M059J (cell line): ENCODE data around the gene MAPK10. TPM values are rescaled to one million over a fixed set of nuclear protein-coding genes. Genes with fewer than 3 reads are reported as not detected.
A peak's percentile ranks its signal among the peaks of the same experiment; 100 is the strongest.
"Not testable (repeated sequence)": the region's sequence is repeated elsewhere in the genome, so short reads cannot be mapped to it uniquely, and the experiment has no call there.

Experiments used
- DNase-seq: peaks from one replicate; pipeline ENCODE4 v3.0.0-alpha.2; 2012; ENCODE audit warnings: low read depth
- total RNA-seq: library from RNA; depleted of rRNA; stranded (reverse); fragments of >200 nt; shearing (Covaris generic); gene quantifications from 2 replicates; pipeline ENCODE4 v1.2.3, GENCODE V29; 2014

The MAPK10 gene
- total RNA-seq, 1 experiment from 2014 or later = 2.3 TPM

DNA sequence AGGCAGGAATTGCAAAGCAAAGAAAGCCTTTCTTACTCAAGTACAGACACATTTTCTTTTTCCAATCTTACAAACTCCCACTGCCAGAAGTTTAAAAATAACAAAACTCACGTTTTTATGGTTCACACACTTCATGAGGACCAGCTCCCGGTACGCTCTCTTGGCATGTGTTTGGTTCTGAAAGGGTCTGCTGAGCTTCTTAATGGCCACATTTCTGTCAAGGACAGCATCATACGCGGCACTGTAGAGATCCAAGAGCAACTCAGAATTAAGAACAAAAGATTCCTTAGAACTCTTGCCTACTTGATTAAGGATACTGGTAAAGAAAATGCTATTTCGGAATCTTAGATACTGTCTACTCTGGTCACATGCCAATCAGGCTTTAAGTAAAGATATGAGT is 252.7 kb downstream of the MAPK10 start:
- no peak for DNase-seq

DNA sequence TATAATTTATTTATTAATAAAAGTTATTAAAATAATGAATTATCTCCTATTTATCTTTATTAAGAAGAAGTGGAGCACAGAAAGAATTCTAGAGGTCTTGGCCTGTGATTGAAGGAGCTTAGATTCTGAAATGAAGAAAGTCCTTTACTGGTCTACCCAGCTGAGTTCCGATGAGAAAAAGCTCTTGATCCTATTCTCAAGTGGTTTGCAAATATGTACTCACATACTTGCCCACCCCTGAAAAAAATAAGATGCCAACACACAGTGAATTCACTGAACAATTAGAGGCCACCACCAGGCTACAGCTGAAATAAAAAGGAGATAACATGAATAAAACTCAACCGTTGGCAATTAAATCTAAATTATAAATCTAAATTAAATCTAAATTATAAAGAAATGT is 253.4 kb downstream of the MAPK10 start:
- no peak for DNase-seq

DNA sequence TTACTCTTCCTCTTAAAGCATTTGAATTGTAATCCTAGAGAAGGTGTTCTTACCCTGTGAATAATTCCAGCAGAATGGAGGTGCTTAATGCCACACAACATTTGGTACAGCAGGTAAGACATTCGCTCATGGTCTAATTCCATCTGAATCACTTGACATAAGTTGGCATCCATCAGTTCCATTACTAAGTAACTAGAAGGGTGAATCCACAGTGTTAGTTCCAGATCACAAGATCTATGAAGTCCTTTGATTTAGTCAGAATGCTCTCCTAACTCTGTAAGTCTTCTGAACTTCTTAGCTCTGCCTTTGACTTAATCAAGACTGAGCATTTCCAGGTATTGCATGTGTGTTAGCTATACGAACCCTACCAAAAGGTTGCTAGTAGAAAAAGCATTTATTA is 258.0 kb downstream of the MAPK10 start:
- no peak for DNase-seq

DNA sequence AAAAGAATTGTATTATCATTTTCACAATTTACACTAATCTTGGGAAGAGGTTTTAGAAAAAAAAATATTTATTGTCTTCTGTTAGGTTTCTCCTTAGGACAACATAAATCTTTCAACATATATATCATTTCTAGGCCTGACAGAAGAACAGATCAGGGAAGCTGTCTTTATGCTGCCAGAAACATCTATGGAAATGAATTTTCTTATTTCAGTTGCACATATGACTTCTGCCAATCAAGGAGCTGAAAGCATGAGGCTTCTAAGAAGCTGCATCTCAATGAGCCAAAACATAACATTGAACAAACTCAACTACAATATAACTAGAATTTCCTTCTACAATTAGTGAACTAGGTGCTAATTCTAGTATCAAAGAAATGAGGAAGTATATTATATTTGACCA is 258.4 kb downstream of the MAPK10 start:
- DNase-seq = no peak

DNA sequence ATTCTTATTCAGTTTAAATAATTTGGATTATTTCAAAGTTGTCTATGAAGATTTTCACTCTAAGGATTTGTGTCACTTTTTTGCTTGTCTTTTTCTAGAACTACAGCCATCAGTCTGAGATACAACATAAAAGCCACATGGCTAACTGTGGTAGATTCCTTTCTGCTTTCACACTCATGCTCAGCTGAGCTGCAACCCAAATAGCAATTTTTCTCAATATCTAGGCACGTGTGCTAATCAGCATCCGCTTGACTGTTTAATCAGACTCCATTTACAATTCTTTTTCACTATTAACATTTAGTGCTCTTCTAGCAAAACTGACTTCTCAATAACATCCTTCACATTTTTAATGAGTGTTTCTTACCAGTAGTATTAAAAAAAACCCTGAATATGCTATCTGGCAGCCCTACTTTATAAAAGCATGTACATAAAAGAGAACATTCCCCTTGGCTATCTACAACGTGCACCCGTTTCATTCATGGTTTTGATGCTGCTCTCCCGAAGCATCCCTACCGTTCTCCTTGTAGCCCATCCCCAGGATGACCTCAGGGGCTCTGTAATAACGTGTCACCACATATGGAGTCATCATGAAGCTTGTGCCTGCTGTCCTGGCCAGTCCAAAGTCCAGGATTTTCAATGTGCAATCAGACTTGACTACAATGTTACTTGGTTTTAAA is 259.2 kb downstream of the MAPK10 start:
- no peak for DNase-seq

DNA sequence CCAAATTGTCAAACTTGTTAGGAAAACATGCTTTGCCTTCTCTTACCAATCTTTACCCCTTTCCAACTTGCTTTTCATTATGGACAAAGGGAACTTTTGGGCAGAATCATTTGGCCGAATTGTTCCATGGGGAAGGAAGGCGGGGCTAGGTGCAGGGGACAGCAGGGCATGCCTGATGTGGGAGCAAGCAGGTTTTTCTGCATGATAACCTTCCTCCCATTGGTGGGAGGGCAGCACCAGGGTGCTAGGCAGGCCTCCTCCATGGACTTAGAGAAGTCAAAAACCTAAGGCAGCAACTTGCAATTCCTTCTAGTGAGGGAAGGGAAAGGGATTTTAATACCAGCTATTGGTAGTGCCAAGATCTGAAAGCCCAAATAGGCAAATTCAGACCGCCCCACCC is 260.5 kb downstream of the MAPK10 start:
- no peak for DNase-seq

DNA sequence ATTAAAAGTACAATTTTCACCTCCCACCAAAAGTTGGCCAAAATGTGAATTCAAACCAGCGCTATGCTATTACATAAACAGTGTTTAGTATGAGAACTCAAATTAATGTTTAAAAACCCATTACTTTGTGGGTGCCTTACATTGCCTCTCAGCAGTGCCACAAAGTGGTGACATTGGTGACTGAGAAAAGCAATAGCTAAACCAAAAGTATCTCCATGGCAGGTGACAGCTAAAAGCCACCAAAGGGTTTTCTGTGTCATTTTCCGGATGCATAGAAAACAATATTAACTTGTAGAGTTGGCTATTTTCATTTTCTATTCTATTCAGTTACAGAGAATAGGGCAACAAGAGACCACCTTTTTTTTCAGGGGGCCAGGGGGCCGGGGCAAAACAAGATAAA is 261.2 kb downstream of the MAPK10 start:
- no peak for DNase-seq

DNA sequence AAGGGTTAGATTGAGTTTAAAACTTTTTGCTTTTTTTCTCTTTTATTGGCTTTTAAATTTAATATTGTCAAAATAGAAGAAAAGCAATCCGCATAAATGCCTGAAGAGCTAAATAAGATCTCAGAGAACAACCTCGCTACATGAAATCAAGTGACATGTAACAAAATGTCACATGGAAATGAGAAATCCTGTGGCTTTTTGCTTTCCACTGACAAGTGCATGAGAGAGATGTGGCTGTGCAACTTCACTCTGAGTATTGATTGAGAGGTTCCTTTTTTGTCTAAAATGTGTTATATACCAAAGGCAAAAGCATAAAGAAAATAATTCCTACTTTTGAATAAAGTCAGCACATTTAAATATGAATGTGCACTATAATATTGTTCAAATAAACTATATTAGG is 263.5 kb downstream of the MAPK10 start:
- no peak for DNase-seq

DNA sequence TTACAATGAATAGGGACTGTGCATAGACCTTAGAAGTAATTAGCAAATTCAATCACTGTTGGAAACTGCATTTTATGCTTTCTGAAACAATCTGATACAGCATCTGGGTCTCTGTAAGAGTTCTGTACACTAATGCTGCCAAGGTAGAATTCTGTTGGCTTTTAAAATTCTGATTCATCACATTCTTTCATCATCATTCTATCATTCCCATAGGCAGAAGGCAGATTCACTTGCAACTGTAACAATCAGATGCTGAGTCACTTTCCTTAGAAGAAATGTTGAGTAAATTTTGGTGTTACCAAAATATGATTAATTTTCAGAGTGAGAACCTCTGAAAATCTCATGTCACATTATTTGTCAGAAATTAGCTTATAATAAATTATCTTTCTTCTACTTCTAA is 267.2 kb downstream of the MAPK10 start:
- peak; percentile 69 for DNase-seq

DNA sequence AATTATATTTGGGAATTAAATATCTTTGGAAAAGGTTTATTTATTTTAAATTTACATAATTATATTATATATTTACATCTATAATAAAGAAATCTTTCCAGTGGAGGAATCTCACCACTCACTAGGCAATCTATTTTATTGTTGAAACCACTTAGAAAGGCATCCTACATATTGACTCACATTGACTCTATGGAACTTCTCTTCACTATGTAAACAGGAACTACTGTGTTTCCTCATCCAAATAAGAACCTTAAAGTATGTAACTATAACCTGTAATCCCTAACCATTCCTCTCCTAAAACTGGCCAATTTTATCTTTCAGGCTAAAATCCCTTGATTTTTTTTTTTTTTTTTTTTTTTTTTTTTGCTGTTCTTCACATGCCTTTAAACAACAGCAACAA is 268.7 kb downstream of the MAPK10 start:
- DNase-seq = no peak

DNA sequence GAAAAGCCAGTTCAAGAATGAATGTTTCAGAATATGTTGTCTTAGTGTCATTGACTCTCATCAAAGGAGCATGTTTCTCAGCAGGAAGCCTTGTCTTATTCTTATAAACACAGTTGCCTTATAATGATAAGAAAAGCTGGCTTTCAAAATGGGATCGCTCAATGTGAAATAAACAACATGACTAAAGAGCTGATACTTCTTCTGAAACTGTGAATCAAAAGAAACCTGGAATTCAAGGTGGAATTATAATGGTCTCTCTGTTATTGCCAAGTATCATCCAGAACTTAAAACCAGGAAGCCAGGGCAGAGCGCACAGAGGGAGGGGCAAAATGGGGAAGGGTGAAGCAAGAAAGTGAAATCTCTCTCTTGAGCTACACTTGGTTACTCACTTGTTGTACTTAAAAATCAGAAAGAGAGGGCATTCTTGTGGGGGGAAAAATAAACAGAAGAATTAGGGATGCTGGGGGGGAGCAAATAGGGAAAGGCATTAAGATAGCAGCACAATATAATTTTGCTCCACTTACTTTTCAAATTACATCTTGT is 270.0 kb downstream of the MAPK10 start:
- no peak for DNase-seq

DNA sequence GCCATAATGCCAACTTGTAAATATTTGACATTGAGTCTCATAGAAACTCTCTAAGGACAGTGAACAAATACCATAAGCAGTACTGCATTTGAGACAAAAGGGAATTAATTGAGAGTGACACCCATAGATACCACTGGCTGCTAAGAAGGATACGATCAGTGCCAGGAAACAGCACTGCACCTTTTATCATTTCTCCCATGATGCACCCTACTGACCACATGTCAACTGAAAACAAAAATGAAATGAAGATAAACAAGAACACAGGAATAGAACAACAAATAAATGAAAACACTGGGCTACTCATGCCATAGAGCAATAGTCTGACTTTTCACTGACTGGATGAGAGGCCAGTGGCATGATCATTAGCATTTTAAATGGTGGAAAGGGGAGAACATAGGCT is 270.8 kb downstream of the MAPK10 start:
- DNase-seq = no peak

DNA sequence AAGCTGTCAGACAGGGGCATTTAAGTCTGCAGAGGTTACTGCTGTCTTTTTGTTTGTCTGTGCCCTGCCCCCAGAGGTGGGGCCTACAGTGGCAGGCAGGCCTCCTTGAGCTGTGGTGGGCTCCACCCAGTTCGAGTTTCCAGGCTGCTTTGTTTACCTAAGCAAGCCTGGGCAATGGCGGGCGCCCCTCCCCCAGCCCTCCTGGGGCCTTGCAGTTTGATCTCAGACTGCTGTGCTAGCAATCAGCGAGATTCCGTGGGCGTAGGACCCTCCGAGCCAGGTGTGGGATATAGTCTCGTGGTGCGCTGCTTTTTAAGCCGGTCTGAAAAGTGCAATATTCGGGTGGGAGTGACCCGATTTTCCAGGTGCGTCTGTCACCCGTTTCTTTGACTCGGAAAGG is 284.1 kb downstream of the MAPK10 start:
- not testable (repeated sequence) for DNase-seq

DNA sequence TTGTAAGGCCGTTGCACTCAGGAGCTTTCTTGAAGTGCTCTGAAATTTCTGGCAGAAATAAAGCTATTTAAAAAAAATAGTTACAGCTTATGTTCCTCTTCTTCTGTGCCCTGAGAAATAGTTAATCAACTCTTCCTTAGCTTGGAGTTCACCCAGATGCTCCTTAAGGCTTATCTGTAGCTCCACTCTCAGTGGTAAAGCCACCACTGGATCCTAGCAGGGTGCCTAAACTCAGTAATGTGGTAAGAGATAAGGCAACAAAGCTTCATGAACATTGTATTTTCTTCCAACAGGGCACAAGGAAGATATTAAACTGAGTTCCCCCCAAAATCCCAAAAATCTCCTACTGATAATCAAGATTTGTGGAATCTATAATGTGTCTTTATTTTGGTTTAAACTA is 299.5 kb downstream of the MAPK10 start:
- no peak for DNase-seq

DNA sequence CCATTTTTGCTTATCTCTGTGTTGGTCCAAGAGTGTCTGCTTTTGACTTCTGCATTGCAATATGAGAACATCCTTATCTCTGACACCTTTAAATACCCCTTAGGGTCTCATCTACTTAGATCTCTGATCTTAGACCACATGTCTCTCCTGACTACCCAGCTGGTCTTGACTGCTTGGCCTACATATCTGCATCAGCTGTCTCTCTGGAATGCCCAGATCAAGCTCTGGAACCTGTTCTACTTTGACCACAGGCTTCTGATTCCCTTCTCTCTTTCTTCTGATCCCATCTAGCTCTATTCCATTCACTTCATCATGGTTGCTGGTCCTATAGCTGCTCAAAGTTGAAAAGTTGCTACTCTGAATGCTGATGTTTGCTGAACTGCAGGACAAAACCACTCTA is 301.2 kb downstream of the MAPK10 start:
- DNase-seq = no peak

DNA sequence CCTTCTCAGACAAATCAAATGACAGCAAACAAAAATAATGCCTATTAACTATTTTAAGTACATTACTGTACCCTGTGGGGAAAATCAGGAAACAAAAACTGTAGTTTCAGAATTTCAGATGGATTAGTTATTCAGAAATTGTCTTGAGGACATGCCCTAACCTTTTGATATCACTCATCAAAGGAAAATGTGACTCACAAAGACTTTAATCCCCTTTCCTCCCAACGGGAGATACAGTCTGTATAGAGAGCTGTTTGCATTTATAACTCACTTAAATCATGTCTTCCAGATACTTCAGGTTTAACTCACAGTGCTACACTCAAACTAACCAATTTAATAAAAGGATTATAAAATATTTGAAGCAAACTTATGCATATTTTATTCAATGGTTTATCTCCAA is 304.0 kb downstream of the MAPK10 start:
- DNase-seq = peak; percentile 71

DNA sequence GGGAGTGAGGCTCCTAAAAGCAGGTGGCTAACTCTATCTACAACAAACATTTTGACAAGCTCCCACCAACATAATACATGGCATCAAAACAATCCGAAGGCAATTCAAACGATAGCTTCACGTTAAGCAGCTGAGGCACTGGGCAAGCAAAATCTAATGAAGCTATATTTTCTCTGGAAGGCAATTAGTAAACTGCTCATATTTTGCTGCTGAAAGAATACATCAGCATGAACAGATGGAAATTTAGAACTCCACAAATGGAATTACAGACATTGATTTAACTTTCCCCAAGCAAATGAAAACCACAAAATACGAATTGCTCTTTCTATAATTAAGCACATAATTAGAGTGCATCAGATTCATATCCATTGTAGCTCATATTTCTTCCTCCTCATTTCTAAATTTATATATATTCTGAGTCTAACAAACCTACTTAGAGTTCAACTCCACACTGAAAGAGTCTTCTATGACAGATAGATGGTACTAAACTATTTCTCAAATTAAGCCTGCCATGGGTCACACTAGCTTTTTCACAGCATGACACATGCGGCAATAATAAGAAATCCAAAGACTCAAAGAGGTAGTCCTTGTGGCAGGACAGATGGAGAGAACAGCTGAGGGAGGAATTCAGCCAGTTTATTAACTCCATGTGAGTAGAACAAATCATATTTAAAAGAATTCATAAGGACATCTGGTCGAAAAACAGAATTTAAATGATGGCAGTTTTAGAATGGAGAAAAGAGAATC is 305.4 kb downstream of the MAPK10 start:
- DNase-seq = no peak

DNA sequence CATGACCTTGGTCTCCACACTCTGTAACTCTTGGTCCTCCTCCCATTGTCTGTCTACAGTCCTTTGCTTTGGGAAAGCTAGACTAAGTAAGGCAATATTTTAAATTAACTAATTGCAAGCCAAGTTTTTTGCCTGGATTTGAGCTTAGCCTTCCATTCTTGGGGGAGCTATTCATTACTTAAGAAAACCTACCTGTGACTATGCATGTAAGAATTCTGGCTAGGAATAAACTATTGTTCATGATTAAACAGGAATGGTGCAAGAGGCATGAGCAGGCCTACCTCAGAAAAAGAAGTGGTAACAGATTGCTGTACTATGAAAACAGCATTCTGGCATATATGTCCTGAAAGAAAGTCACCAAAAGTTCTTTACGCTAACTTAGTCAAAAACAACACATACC is 309.4 kb downstream of the MAPK10 start:
- no peak for DNase-seq

DNA sequence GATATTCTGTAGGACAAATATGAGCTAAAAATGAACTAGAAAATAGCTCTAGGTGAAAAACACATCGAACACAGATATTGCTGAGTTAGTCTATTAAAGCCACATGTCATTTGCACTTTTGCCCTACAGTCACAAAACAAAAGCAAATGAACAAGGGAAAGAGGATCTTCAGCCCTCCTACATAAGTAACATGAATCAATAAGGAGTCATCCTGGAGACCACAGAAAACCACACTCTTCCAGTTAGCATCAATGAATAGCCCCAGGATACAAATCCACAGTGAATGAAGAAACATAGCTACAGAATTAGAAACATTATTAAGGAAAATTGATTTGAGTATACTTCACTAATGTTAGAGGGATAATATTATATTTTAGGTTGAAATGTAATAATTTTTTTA is 311.4 kb downstream of the MAPK10 start:
- peak; percentile 81 for DNase-seq

DNA sequence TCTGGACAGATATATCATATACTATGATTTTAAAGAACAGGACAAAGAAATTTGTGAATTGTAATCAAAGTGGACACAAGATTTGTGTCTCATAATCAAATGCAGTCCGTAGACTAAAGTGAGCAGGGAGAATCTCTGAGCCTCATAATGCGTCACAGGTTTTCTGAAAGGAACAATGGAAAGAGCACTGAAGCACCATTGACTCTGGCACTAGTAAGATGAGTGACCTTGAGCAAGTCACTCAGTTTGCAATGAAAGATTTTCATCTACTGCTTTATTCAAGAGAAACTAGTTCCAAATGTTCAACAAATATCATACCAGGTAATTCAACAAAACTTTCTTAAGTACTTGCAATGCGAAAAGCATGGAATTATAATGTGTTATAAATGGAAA is 315.3 kb downstream of the MAPK10 start:
- no peak for DNase-seq

DNA sequence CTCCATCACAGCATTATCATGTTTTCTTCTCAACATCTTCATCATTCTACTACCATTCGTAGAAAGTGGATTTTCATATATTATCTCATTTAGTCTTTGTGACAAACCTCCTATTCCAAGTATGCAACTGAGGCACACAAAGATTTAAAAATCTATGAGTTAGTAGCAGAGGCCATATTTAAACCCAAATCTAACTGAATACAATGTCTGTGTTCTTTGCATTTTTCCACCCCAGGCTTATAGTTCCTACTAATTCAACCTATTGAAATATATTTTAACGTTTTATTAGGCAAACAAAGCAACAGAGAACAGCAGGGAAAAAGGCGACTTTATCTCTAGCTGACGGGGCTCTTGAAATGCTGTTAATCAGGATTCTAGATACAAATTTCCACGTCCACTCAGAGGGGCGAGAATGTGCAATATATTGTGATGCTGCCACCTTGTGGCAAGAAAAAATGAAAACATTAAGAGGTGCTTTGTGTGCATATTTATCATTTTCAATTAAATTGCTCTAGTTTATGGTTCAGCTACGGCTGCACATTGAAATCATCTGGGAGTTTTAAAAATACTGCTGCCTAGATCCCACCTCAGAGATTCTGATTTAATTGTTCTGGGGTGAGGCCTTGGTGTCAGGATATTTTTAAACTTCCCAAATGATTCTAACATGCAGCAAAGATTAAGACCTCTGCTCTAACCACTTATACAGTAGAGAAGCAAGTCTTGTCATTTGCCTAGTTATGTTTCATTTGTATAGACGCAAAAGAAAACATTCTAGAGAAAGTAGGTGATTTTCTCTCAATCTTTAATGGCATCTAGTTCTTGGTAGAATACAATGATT is 315.9 kb downstream of the MAPK10 start:
- peak; percentile 66 for DNase-seq

DNA sequence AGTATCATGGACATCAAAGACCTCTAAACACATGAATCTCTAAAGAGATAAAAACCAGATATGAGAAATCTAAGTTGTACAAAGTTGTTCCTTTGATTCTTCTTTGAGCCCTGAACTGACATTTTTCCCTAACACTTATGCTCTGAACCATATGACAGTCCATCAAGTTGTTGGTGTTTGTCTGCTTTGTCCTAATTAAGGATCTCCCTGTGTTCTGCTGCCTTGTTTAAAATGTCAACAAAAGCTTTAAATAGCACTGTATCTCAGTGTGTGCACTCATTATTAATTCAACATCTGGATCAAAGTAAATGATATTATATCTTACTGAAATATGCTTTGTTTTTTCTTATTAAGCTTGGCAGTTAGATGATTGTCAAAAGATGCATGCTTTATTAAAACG is 321.8 kb downstream of the MAPK10 start:
- DNase-seq = no peak

DNA sequence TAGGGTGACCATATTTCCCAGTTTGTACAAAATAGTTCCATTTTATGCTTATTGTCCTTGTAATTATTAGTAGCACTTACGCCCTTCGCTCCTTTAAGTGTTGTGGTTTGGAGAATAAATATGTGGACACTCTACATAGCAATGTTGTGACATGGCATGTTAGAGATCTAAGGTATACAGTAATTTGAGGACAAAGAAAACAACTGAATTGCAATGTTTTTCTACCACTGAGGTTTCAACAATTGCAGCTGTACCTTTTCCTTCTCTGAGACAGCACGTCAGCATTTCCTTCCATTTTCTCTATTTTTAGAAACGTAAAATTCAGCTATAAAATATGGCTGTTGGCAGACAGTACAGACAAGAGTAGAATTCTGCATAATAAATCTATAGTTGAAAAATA is 323.1 kb downstream of the MAPK10 start:
- DNase-seq = peak; percentile 63
